K562 (cell line): ENCODE results near the gene PRKAR2B. TPM values are rescaled to one million over a fixed set of nuclear protein-coding genes. Genes with fewer than 3 reads are reported as not detected.

Source experiments
- ATF7 ChIP-seq: fragments of 450-650 bp; IDR thresholded peaks from 2 replicates; pipeline ENCODE4 v1.7.1; 2014; ENCODE audit warnings: mild to moderate bottlenecking, moderate library complexity
- CHD4 ChIP-seq: fragments of 200-600 bp; sonication (generic); IDR thresholded peaks from 3 replicates; pipeline ENCODE4 v1.6.1; 2012; ENCODE audit warnings: low read depth, mild to moderate bottlenecking, mixed read lengths, low read length, inconsistent platforms; ENCODE audit not compliant: insufficient read depth, insufficient replicate concordance, poor library complexity, severe bottlenecking
- MAFK ChIP-seq: IDR thresholded peaks from 2 replicates; pipeline ENCODE4 v1.6.1; 2011; ENCODE audit warnings: low read length, improper control_type of control experiment
- MEF2D ChIP-seq: conservative IDR thresholded peaks from 2 replicates; pipeline ENCODE4 v1.6.1; 2016; ENCODE audit warnings: low read depth, missing genetic modification characterization, missing compliant biosample characterization
- MYC ChIP-seq, 2 experiments: fragments of 250-450 bp in 1 of 2; sonication (Bioruptor Pico) in 1 of 2; IDR thresholded peaks; 2 replicates each; pipeline versions ENCODE4 v1.5.1 to v1.6.1; 2012 to 2021; ENCODE audit warnings: low read depth in 2 of 2, borderline replicate concordance in 1 of 2, improper control_type of control experiment in 1 of 2, low read length in 1 of 2, mild to moderate bottlenecking in 1 of 2, moderate library complexity in 1 of 2
- NR4A1 ChIP-seq, 2 experiments: fragments of 250-450 bp in 1 of 2; fragments of 450-650 bp in 1 of 2; sonication (Bioruptor Pico) in 1 of 2; IDR thresholded peaks; 2 replicates each; pipeline versions ENCODE4 v1.4.0 to v1.6.1; 2016 to 2020; ENCODE audit warnings: mild to moderate bottlenecking in 2 of 2, missing compliant biosample characterization in 1 of 2, missing genetic modification characterization in 1 of 2, moderate library complexity in 1 of 2
- POLR2AphosphoS2 ChIP-seq: IDR thresholded peaks from 2 replicates; pipeline ENCODE4 v1.6.1; 2012; ENCODE audit warnings: low read length, improper control_type of control experiment
- RBM25 ChIP-seq: fragments of 200-400 bp; formaldehyde crosslinking; IDR thresholded peaks from 2 replicates; pipeline ENCODE4 v1.6.1; 2018; ENCODE audit warnings: low read length, low read depth, moderate library complexity; ENCODE audit not compliant: severe bottlenecking
- RUNX1 ChIP-seq: sonication (generic); IDR thresholded peaks from 2 replicates; pipeline ENCODE4 v1.6.1; 2016; ENCODE audit warnings: antibody characterized with exemption, low read depth
- SMARCE1 ChIP-seq: fragments of 450-650 bp; IDR thresholded peaks from 2 replicates; pipeline ENCODE4 v1.7.1; 2016; ENCODE audit warnings: mild to moderate bottlenecking
- ZNF444 ChIP-seq: fragments of 250-450 bp; sonication (Bioruptor Pico); IDR thresholded peaks from 2 replicates; pipeline ENCODE4 v1.4.0; 2020; ENCODE audit warnings: mild to moderate bottlenecking, moderate library complexity
- polyA plus RNA-seq, 8 experiments: library from polyadenylated mRNA; depleted of rRNA in 4 of 8; stranded (reverse) in 5 of 8; unstranded in 3 of 8; fragments of >200 nt; fragmentation: Nextera tagmentation in 2 of 8; fragmentation: Illumina TruSeq in 1 of 8; extraction: Ambion mirVana in 2 of 8; extraction: Trizol in 1 of 8; gene quantifications; 2 replicates each; pipeline versions ENCODE4 v1.2.1 to v1.2.3, GENCODE V29; 2011 to 2014; ENCODE audit warnings: inconsistent platforms in 1 of 8, missing spikeins in 1 of 8
- total RNA-seq, 7 experiments: library from RNA; depleted of rRNA in 6 of 7; stranded (reverse); fragments of >200 nt in 6 of 7; fragmentation: Illumina TruSeq in 2 of 7; extraction: Trizol in 2 of 7; gene quantifications; 2 replicates each; pipeline versions ENCODE4 v1.2.1 to v1.2.3, GENCODE V29; 2011 to 2021; ENCODE audit warnings: low replicate concordance in 1 of 7
- TF ChIP-seq, protein P1 (sequence below): sonication (generic); formaldehyde crosslinking; IDR thresholded peaks from 2 replicates; pipeline ENCODE4 v1.8.0; 2022; ENCODE audit warnings: mild to moderate bottlenecking, missing genetic modification reagents
- TF ChIP-seq, protein P2 (sequence below): sonication (generic); formaldehyde crosslinking; IDR thresholded peaks from 2 replicates; pipeline ENCODE4 v1.8.0; 2022; ENCODE audit warnings: missing genetic modification reagents, mild to moderate bottlenecking, moderate library complexity, borderline replicate concordance
- TF ChIP-seq, protein P3 (sequence below): fragments of 450-650 bp; IDR thresholded peaks from 2 replicates; pipeline ENCODE4 v1.6.1; 2016; ENCODE audit warnings: mild to moderate bottlenecking
- TF ChIP-seq, protein P4 (sequence below), 2 experiments: fragments of 450-650 bp; conservative IDR thresholded peaks; 2 replicates each; pipeline ENCODE4 v1.6.1; 2017; ENCODE audit warnings: mild to moderate bottlenecking in 2 of 2, moderate library complexity in 2 of 2
- TF ChIP-seq, protein P5 (sequence below), 2 experiments: IDR thresholded peaks; 2 replicates each; pipeline ENCODE4 v1.6.1; 2011; ENCODE audit warnings: borderline replicate concordance in 1 of 2, control low read depth in 1 of 2, low read depth in 1 of 2, low read length in 1 of 2, mild to moderate bottlenecking in 1 of 2, mixed read lengths in 1 of 2, moderate library complexity in 1 of 2; ENCODE audit not compliant: insufficient read depth in 1 of 2, insufficient read length in 1 of 2, poor library complexity in 1 of 2, severe bottlenecking in 1 of 2; ENCODE audit errors: extremely low read depth in 1 of 2

Gene PRKAR2B
- total and polyA plus RNA-seq, 9 of the 15 experiments (the other 6 are each of a cell fraction or from before 2014, with no cell fraction given), result 59.0 to 173 (median 129) TPM

DNA sequence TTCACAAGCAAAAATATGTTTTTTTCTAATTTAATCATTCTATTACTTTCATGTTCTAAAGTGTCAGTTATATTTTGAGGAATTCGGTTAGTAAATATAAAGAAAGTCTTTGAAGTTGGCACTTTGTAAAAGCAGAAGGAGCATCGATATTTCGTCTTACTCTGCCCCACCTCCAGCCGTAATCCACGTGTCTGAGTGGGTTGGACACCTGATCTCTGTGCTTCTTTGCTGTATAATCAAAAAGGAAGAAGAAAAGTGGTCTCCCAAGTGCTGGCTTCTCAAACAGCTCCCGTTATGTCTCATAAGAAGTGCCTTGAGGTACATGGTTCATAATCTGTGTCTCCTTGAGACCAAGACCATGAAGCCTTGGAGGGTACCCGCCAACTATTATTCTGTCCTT, 19.8 kb downstream of the PRKAR2B start (continued):
- TF ChIP-seq, protein P1, sequence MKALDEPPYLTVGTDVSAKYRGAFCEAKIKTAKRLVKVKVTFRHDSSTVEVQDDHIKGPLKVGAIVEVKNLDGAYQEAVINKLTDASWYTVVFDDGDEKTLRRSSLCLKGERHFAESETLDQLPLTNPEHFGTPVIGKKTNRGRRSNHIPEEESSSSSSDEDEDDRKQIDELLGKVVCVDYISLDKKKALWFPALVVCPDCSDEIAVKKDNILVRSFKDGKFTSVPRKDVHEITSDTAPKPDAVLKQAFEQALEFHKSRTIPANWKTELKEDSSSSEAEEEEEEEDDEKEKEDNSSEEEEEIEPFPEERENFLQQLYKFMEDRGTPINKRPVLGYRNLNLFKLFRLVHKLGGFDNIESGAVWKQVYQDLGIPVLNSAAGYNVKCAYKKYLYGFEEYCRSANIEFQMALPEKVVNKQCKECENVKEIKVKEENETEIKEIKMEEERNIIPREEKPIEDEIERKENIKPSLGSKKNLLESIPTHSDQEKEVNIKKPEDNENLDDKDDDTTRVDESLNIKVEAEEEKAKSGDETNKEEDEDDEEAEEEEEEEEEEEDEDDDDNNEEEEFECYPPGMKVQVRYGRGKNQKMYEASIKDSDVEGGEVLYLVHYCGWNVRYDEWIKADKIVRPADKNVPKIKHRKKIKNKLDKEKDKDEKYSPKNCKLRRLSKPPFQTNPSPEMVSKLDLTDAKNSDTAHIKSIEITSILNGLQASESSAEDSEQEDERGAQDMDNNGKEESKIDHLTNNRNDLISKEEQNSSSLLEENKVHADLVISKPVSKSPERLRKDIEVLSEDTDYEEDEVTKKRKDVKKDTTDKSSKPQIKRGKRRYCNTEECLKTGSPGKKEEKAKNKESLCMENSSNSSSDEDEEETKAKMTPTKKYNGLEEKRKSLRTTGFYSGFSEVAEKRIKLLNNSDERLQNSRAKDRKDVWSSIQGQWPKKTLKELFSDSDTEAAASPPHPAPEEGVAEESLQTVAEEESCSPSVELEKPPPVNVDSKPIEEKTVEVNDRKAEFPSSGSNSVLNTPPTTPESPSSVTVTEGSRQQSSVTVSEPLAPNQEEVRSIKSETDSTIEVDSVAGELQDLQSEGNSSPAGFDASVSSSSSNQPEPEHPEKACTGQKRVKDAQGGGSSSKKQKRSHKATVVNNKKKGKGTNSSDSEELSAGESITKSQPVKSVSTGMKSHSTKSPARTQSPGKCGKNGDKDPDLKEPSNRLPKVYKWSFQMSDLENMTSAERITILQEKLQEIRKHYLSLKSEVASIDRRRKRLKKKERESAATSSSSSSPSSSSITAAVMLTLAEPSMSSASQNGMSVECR, result no peak
- TF ChIP-seq, protein P2, sequence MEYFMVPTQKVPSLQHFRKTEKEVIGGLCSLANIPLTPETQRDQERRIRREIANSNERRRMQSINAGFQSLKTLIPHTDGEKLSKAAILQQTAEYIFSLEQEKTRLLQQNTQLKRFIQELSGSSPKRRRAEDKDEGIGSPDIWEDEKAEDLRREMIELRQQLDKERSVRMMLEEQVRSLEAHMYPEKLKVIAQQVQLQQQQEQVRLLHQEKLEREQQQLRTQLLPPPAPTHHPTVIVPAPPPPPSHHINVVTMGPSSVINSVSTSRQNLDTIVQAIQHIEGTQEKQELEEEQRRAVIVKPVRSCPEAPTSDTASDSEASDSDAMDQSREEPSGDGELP (CRISPR knock-in tag), result no peak
- TF ChIP-seq ZNF444 (CRISPR knock-in tag) (no peak), NR4A1 (CRISPR knock-in tag; IDR thresholded peaks at IDR 0.05) (no peak), NR4A1 (tag; IDR thresholded peaks at IDR 0.05) (no peak), SMARCE1 (no peak), RUNX1 (no peak), POLR2AphosphoS2 (no peak), MAFK (no peak), MEF2D (tag) (no peak), RBM25 (no peak), MYC (IDR thresholded peaks at IDR 0.05; ENCODE audit: low read depth, low read length) (0 out of 2 replicates have a peak, but pooled peaks have one; percentile 24), MYC (CRISPR knock-in tag; IDR thresholded peaks at IDR 0.05; ENCODE audit: borderline replicate concordance, low read depth) (no peak), ATF7 (no peak), CHD4 (no peak)
- TF ChIP-seq, protein P3, sequence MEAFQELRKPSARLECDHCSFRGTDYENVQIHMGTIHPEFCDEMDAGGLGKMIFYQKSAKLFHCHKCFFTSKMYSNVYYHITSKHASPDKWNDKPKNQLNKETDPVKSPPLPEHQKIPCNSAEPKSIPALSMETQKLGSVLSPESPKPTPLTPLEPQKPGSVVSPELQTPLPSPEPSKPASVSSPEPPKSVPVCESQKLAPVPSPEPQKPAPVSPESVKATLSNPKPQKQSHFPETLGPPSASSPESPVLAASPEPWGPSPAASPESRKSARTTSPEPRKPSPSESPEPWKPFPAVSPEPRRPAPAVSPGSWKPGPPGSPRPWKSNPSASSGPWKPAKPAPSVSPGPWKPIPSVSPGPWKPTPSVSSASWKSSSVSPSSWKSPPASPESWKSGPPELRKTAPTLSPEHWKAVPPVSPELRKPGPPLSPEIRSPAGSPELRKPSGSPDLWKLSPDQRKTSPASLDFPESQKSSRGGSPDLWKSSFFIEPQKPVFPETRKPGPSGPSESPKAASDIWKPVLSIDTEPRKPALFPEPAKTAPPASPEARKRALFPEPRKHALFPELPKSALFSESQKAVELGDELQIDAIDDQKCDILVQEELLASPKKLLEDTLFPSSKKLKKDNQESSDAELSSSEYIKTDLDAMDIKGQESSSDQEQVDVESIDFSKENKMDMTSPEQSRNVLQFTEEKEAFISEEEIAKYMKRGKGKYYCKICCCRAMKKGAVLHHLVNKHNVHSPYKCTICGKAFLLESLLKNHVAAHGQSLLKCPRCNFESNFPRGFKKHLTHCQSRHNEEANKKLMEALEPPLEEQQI, result peak; percentile 40
- TF ChIP-seq, protein P4, sequence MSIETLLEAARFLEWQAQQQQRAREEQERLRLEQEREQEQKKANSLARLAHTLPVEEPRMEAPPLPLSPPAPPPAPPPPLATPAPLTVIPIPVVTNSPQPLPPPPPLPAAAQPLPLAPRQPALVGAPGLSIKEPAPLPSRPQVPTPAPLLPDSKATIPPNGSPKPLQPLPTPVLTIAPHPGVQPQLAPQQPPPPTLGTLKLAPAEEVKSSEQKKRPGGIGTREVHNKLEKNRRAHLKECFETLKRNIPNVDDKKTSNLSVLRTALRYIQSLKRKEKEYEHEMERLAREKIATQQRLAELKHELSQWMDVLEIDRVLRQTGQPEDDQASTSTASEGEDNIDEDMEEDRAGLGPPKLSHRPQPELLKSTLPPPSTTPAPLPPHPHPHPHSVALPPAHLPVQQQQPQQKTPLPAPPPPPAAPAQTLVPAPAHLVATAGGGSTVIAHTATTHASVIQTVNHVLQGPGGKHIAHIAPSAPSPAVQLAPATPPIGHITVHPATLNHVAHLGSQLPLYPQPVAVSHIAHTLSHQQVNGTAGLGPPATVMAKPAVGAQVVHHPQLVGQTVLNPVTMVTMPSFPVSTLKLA (conservative IDR thresholded peaks at IDR 0.05), result peak in 1 of 2 experiments; percentile 49; a peak in 1 of 4 replicates
- TF ChIP-seq, protein P5, sequence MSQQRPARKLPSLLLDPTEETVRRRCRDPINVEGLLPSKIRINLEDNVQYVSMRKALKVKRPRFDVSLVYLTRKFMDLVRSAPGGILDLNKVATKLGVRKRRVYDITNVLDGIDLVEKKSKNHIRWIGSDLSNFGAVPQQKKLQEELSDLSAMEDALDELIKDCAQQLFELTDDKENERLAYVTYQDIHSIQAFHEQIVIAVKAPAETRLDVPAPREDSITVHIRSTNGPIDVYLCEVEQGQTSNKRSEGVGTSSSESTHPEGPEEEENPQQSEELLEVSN (IDR thresholded peaks at IDR 0.05; ENCODE audit: borderline replicate concordance in 1 of 2, extremely low read depth in 1 of 2, insufficient read depth in 1 of 2, insufficient read length in 1 of 2, low read depth in 1 of 2, low read length in 1 of 2, poor library complexity in 1 of 2, severe bottlenecking in 1 of 2), result peak in 1 of 2 experiments; percentile 49
